WTC11 (cell line): ENCODE results near the gene SCYGR8. TPM values are rescaled to one million over a fixed set of nuclear protein-coding genes. Genes with fewer than 3 reads are reported as not detected.
A peak's percentile ranks its signal among the peaks of the same experiment; 100 is the strongest.

Experiments used
- ATAC-seq: fragments of 200-7000 bp; cut with Tn5 transposase; 2 replicates; pipeline ENCODE4 v1.10.0; 2021; ENCODE audit warnings: mild to moderate bottlenecking, moderate library complexity
- CTCF ChIA-PET: fragments of 300-600 bp; sonication (Branson Sonifier 250); formaldehyde crosslinking; loops from one replicate; lab custom pipeline; 2021; ENCODE audit warnings: antibody characterized with exemption; lab: Charles Lee
- POLR2A ChIA-PET: fragments of 350-600 bp; sonication (Branson Sonifier 250); formaldehyde crosslinking; loops from one replicate; lab custom pipeline; 2021; ENCODE audit warnings: antibody characterized with exemption; lab: Charles Lee
- DNase-seq: peaks from one replicate; pipeline ENCODE4 v3.0.0; 2021; ENCODE audit warnings: low spot score
- H3K27ac Mint-ChIP-seq: 2 replicates; pipeline ENCODE4 v1.8.0; 2021; ENCODE audit warnings: mixed read lengths
- H3K27me3 Mint-ChIP-seq: 2 replicates; pipeline ENCODE4 v1.8.0; 2021; ENCODE audit warnings: low read depth, mild to moderate bottlenecking, moderate library complexity, mixed read lengths
- H3K36me3 Mint-ChIP-seq: 2 replicates; pipeline ENCODE4 v1.8.0; 2021; ENCODE audit warnings: mixed read lengths
- H3K4me1 Mint-ChIP-seq: 2 replicates; pipeline ENCODE4 v1.8.0; 2022; ENCODE audit warnings: mixed read lengths
- H3K4me3 Mint-ChIP-seq: 2 replicates; pipeline ENCODE4 v1.8.0; 2021; ENCODE audit warnings: mild to moderate bottlenecking, moderate library complexity, mixed read lengths
- H3K9me3 Mint-ChIP-seq: 2 replicates; pipeline ENCODE4 v1.8.0; 2021; ENCODE audit warnings: mixed read lengths
- ATF1 ChIP-seq: sonication (generic); formaldehyde crosslinking; IDR thresholded peaks from 2 replicates; pipeline ENCODE4 v1.8.1; 2023; ENCODE audit warnings: mild to moderate bottlenecking, moderate library complexity, missing genetic modification reagents
- ESRRA ChIP-seq: sonication (generic); formaldehyde crosslinking; IDR thresholded peaks from 2 replicates; pipeline ENCODE4 v1.8.1; 2022; ENCODE audit warnings: mild to moderate bottlenecking, missing genetic modification reagents, borderline replicate concordance
- GABPB1 ChIP-seq: sonication (generic); formaldehyde crosslinking; IDR thresholded peaks from 2 replicates; pipeline ENCODE4 v1.8.1; 2023; ENCODE audit warnings: mild to moderate bottlenecking, missing genetic modification reagents
- GRHL2 ChIP-seq: fragments of 250-450 bp; sonication (Bioruptor Pico); IDR thresholded peaks from 2 replicates; pipeline ENCODE4 v1.8.0; 2022; ENCODE audit warnings: mild to moderate bottlenecking, moderate library complexity; ENCODE audit not compliant: insufficient replicate concordance, severe bottlenecking
- NFYB ChIP-seq: sonication (generic); formaldehyde crosslinking; conservative IDR thresholded peaks from 2 replicates; pipeline ENCODE4 v1.8.0; 2022; ENCODE audit warnings: low read depth, missing genetic modification reagents
- SMAD3 ChIP-seq: sonication (generic); formaldehyde crosslinking; IDR thresholded peaks from 2 replicates; pipeline ENCODE4 v1.8.0; 2022; ENCODE audit warnings: missing genetic modification reagents, mild to moderate bottlenecking, borderline replicate concordance
- TEAD1 ChIP-seq: sonication (generic); formaldehyde crosslinking; IDR thresholded peaks from 2 replicates; pipeline ENCODE4 v1.8.0; 2022; ENCODE audit warnings: mild to moderate bottlenecking, missing genetic modification reagents
- ZNF396 ChIP-seq: fragments of 250-450 bp; sonication (Bioruptor Pico); IDR thresholded peaks from 2 replicates; pipeline ENCODE4 v1.8.0; 2021; ENCODE audit warnings: mild to moderate bottlenecking, moderate library complexity, borderline replicate concordance
- total RNA-seq: library from RNA; stranded (reverse); gene quantifications from 3 replicates; pipeline ENCODE4 v1.2.3, GENCODE V29; 2021
- TF ChIP-seq, protein P1 (sequence below): sonication (generic); formaldehyde crosslinking; IDR thresholded peaks from 2 replicates; pipeline ENCODE4 v1.8.1; 2023; ENCODE audit warnings: mild to moderate bottlenecking, missing genetic modification reagents, moderate library complexity
- TF ChIP-seq, protein P2 (sequence below): sonication (generic); formaldehyde crosslinking; IDR thresholded peaks from 2 replicates; pipeline ENCODE4 v1.8.0; 2022; ENCODE audit warnings: mild to moderate bottlenecking, missing genetic modification reagents
- TF ChIP-seq, protein P3 (sequence below): sonication (generic); formaldehyde crosslinking; IDR thresholded peaks from 2 replicates; pipeline ENCODE4 v1.8.0; 2023; ENCODE audit warnings: missing genetic modification reagents, mild to moderate bottlenecking, borderline replicate concordance
- TF ChIP-seq, protein P4 (sequence below): sonication (generic); formaldehyde crosslinking; IDR thresholded peaks from 2 replicates; pipeline ENCODE4 v1.8.1; 2022; ENCODE audit warnings: missing genetic modification reagents, borderline replicate concordance

The SCYGR8 gene
- total RNA-seq, 1 experiment from 2014 or later: not detected

DNA sequence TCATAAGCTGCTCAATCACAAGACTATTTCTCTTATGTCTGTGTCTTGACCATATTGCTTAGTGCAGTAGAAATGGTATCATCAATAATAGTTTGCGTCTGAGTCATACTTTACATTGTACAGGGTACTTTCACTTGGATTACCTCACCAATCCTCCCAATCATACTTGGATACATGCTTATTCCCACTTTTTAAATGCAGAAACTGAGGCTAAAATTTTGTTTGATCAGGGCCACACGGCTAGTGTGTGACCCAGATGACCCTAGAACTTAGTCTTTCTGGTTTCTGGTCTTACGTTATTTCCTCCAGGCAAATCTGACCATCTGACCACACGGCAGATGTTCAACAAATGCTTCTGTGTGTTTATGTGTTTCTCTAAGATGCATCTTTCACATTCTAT is 44.1 kb downstream of the SCYGR8 start:
- no peaks in the 10 kb centered on the region for H3K27me3 Mint-ChIP-seq
- TF ChIP-seq, protein P1, sequence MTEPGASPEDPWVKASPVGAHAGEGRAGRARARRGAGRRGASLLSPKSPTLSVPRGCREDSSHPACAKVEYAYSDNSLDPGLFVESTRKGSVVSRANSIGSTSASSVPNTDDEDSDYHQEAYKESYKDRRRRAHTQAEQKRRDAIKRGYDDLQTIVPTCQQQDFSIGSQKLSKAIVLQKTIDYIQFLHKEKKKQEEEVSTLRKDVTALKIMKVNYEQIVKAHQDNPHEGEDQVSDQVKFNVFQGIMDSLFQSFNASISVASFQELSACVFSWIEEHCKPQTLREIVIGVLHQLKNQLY (CRISPR knock-in tag): no peak
- TF ChIP-seq GABPB1 (CRISPR knock-in tag): no peak
- no peak for TF ChIP-seq ZNF396 (CRISPR knock-in tag)
- TF ChIP-seq TEAD1: no peak
- TF ChIP-seq NFYB: no peak
- TF ChIP-seq, protein P2, sequence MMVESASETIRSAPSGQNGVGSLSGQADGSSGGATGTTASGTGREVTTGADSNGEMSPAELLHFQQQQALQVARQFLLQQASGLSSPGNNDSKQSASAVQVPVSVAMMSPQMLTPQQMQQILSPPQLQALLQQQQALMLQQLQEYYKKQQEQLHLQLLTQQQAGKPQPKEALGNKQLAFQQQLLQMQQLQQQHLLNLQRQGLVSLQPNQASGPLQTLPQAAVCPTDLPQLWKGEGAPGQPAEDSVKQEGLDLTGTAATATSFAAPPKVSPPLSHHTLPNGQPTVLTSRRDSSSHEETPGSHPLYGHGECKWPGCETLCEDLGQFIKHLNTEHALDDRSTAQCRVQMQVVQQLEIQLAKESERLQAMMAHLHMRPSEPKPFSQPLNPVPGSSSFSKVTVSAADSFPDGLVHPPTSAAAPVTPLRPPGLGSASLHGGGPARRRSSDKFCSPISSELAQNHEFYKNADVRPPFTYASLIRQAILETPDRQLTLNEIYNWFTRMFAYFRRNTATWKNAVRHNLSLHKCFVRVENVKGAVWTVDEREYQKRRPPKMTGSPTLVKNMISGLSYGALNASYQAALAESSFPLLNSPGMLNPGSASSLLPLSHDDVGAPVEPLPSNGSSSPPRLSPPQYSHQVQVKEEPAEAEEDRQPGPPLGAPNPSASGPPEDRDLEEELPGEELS (CRISPR knock-in tag): no peak
- TF ChIP-seq SMAD3: no peak
- no peak for TF ChIP-seq GRHL2 (CRISPR knock-in tag)
- TF ChIP-seq, protein P3, sequence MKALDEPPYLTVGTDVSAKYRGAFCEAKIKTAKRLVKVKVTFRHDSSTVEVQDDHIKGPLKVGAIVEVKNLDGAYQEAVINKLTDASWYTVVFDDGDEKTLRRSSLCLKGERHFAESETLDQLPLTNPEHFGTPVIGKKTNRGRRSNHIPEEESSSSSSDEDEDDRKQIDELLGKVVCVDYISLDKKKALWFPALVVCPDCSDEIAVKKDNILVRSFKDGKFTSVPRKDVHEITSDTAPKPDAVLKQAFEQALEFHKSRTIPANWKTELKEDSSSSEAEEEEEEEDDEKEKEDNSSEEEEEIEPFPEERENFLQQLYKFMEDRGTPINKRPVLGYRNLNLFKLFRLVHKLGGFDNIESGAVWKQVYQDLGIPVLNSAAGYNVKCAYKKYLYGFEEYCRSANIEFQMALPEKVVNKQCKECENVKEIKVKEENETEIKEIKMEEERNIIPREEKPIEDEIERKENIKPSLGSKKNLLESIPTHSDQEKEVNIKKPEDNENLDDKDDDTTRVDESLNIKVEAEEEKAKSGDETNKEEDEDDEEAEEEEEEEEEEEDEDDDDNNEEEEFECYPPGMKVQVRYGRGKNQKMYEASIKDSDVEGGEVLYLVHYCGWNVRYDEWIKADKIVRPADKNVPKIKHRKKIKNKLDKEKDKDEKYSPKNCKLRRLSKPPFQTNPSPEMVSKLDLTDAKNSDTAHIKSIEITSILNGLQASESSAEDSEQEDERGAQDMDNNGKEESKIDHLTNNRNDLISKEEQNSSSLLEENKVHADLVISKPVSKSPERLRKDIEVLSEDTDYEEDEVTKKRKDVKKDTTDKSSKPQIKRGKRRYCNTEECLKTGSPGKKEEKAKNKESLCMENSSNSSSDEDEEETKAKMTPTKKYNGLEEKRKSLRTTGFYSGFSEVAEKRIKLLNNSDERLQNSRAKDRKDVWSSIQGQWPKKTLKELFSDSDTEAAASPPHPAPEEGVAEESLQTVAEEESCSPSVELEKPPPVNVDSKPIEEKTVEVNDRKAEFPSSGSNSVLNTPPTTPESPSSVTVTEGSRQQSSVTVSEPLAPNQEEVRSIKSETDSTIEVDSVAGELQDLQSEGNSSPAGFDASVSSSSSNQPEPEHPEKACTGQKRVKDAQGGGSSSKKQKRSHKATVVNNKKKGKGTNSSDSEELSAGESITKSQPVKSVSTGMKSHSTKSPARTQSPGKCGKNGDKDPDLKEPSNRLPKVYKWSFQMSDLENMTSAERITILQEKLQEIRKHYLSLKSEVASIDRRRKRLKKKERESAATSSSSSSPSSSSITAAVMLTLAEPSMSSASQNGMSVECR (CRISPR knock-in tag): no peak
- TF ChIP-seq ESRRA: no peak
- TF ChIP-seq, protein P4, sequence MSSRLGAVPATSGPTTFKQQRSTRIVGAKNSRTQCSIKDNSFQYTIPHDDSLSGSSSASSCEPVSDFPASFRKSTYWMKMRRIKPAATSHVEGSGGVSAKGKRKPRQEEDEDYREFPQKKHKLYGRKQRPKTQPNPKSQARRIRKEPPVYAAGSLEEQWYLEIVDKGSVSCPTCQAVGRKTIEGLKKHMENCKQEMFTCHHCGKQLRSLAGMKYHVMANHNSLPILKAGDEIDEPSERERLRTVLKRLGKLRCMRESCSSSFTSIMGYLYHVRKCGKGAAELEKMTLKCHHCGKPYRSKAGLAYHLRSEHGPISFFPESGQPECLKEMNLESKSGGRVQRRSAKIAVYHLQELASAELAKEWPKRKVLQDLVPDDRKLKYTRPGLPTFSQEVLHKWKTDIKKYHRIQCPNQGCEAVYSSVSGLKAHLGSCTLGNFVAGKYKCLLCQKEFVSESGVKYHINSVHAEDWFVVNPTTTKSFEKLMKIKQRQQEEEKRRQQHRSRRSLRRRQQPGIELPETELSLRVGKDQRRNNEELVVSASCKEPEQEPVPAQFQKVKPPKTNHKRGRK (CRISPR knock-in tag): no peak
- DNase-seq: no peak
- ChIA-PET CTCF (no interaction called here), POLR2A (no interaction called here)
- H3K4me3 Mint-ChIP-seq: no peak overlapping the region
- no peak overlapping the region for H3K27ac Mint-ChIP-seq
- H3K9me3 Mint-ChIP-seq: peaks cover 9% of the 10 kb centered on the region; the same call in 1 of the 2 replicates
- H3K36me3 Mint-ChIP-seq: no peaks in the 10 kb centered on the region
- ATAC-seq: no peak
- H3K4me1 Mint-ChIP-seq: no peaks in the 10 kb centered on the region

DNA sequence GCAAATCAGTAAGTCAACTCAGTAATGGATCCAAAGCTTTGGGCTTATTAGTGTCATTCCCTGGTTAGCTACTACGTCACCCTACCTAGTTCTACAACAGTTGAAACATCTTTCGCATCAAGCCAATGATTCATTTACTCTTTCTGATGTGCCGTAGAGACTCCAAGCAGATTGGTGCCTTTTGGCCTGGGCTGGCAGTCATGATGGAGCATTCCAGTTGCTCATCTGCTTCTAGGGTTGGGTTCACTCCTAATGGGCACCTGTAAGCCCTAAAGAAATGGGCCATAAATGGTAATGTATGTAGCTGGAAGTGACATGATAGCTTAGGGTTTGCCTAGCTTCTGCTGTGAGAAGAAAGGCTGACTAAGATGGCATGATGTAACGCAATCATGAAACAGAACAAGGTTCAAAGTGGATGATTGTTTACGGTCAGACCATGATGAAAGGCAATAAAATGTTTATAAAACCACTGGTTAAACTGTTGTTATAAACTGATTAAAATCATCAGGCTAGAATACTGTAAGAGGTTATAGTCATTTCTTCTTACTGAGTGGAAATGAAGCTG is 47.5 kb downstream of the SCYGR8 start:
- no peak for DNase-seq
- no peak overlapping the region for H3K27ac Mint-ChIP-seq
- no peaks in the 10 kb centered on the region for H3K27me3 Mint-ChIP-seq
- H3K9me3 Mint-ChIP-seq: peaks cover 5% of the 10 kb centered on the region; the same call in 1 of the 2 replicates
- no peaks in the 10 kb centered on the region for H3K36me3 Mint-ChIP-seq
- ATAC-seq: no peak
- ChIA-PET CTCF (interaction anchor here (1.3 to 1.4 kb wide), 2 partner anchors 69 to 97 kb away, joined by 3 to 4 read pairs; no protein-coding TSS in a partner anchor), POLR2A (no interaction called here)
- no peak overlapping the region for H3K4me3 Mint-ChIP-seq
- TF ChIP-seq ATF1 (no peak), GABPB1 (CRISPR knock-in tag) (peak; percentile 83)
- H3K4me1 Mint-ChIP-seq: no peaks in the 10 kb centered on the region

Other genes with a start within 250 kb of the SCYGR8 start
- gene SCYGR2, start 147.0 kb upstream of the SCYGR8 start, total RNA-seq: not detected in 3 replicates
- not detected in 3 replicates for gene SCYGR3, start 131.1 kb upstream of the SCYGR8 start, total RNA-seq
- gene SCYGR4, start 128.4 kb upstream of the SCYGR8 start, total RNA-seq: not detected in 3 replicates
- not detected in 3 replicates for gene SCYGR5, start 79.1 kb upstream of the SCYGR8 start, total RNA-seq
- gene SLC19A3, start 27.9 kb upstream of the SCYGR8 start, total RNA-seq: 6.4 to 7.5 TPM (median 6.5 TPM) in 3 replicates
- gene SCYGR6, start 21.1 kb upstream of the SCYGR8 start, total RNA-seq: not detected in 3 replicates
- gene SCYGR7, start 17.6 kb upstream of the SCYGR8 start, total RNA-seq: not detected in 3 replicates
- gene CCL20, start 67.9 kb downstream of the SCYGR8 start, total RNA-seq: not detected in 3 replicates
- gene DAW1, start 125.7 kb downstream of the SCYGR8 start, total RNA-seq: 0.48 to 0.69 TPM (median 0.61 TPM) in 3 replicates